DND-41 (cell line): ENCODE measurements around the gene DHX38.

ENCODE experiments used
- ATAC-seq: fragments of 200-7000 bp; cut with Tn5 transposase; 3 replicates; pipeline ENCODE4 v1.9.1; 2021; ENCODE audit warnings: low read depth; ENCODE audit not compliant: insufficient read depth
- DNase-seq: peaks from one replicate; pipeline ENCODE4 v3.0.0-alpha.2; 2020
- H2AFZ ChIP-seq: 2 replicates; pipeline ENCODE4 v1.6.0; 2012; ENCODE audit warnings: low read depth, low read length
- H3K27ac ChIP-seq: 2 replicates; pipeline ENCODE4 v1.5.1; 2012; ENCODE audit warnings: low read length, inconsistent platforms
- H3K27me3 ChIP-seq: fragments of 200-600 bp; sonication (generic); 2 replicates; pipeline ENCODE4 v1.6.0; 2012; ENCODE audit warnings: low read length, mild to moderate bottlenecking, inconsistent platforms; ENCODE audit not compliant: insufficient read depth, poor library complexity
- H3K36me3 ChIP-seq: 2 replicates; pipeline ENCODE4 v1.5.1; 2012; ENCODE audit warnings: low read length, inconsistent platforms; ENCODE audit not compliant: insufficient read depth
- H3K4me1 ChIP-seq: 2 replicates; pipeline ENCODE4 v1.5.1; 2012; ENCODE audit warnings: mild to moderate bottlenecking, low read length; ENCODE audit not compliant: insufficient read depth
- H3K4me2 ChIP-seq: 2 replicates; pipeline ENCODE4 v1.6.0; 2012; ENCODE audit warnings: mild to moderate bottlenecking, moderate library complexity, low read length, inconsistent platforms; ENCODE audit not compliant: insufficient read depth
- H3K4me3 ChIP-seq, 2 experiments: fragments of 200-600 bp in 1 of 2; shearing (Covaris generic) in 1 of 2; 2 replicates each; pipeline ENCODE4 v1.5.1; 2012 to 2016; ENCODE audit warnings: inconsistent platforms in 2 of 2, low read length in 2 of 2, mild to moderate bottlenecking in 2 of 2, low read depth in 1 of 2, moderate library complexity in 1 of 2
- H3K79me2 ChIP-seq: 2 replicates; pipeline ENCODE4 v1.6.0; 2012; ENCODE audit warnings: low read length, inconsistent platforms; ENCODE audit not compliant: insufficient read depth
- H3K9ac ChIP-seq: 2 replicates; pipeline ENCODE4 v1.6.0; 2012; ENCODE audit warnings: low read depth, mild to moderate bottlenecking, inconsistent platforms, low read length, moderate library complexity
- H3K9me3 ChIP-seq: 2 replicates; pipeline ENCODE4 v1.5.1; 2012; ENCODE audit warnings: low read length, moderate library complexity, mild to moderate bottlenecking, inconsistent platforms; ENCODE audit not compliant: insufficient read depth, severe bottlenecking
- H4K20me1 ChIP-seq: 2 replicates; pipeline ENCODE4 v1.6.0; 2012; ENCODE audit warnings: low read length; ENCODE audit not compliant: insufficient read depth
- CTCF ChIP-seq: IDR thresholded peaks from 2 replicates; pipeline ENCODE4 v1.5.1; 2012; ENCODE audit warnings: borderline replicate concordance, low read length, moderate library complexity, mild to moderate bottlenecking; ENCODE audit not compliant: poor library complexity, severe bottlenecking; ENCODE audit errors: extremely low read depth
- EZH2 ChIP-seq: IDR thresholded peaks from 3 replicates; pipeline ENCODE4 v1.6.1; 2012; ENCODE audit warnings: borderline replicate concordance, low read depth, mild to moderate bottlenecking, moderate library complexity, low read length, inconsistent platforms; ENCODE audit not compliant: severe bottlenecking

The DHX38 gene

GRCh38 chr16:72120026-72120425 lies 26.4 kb downstream of the DHX38 start:
- Histone ChIP-seq H3K9me3 (no peaks in the 10 kb centered on the region), H4K20me1 (no peaks in the 10 kb centered on the region), H2AFZ (no peak overlapping the region), H3K4me3 (no peak overlapping the region), H3K36me3 (no peaks in the 10 kb centered on the region; the same call in 1 of the 2 replicates), H3K4me1 (no peaks in the 10 kb centered on the region), H3K79me2 (no peaks in the 10 kb centered on the region), H3K4me2 (no peak overlapping the region), H3K27me3 (no peaks in the 10 kb centered on the region), H3K9ac (no peak overlapping the region), H3K27ac (no peak overlapping the region)
- DNase-seq (no peak), ATAC-seq (no peak)
- TF ChIP-seq EZH2 (no peak), CTCF (no peak)

- ATAC-seq, result no peak
- H3K4me2 ChIP-seq, result no peak overlapping the region
Observed at GRCh38 chr16:72122308-72122707, 28.7 kb downstream of the DHX38 start.

GRCh38 chr16:72122916-72123315 lies 29.3 kb downstream of the DHX38 start:
- Histone ChIP-seq H3K4me3 (no peak overlapping the region), H3K79me2 (no peaks in the 10 kb centered on the region), H3K4me2 (no peak overlapping the region), H2AFZ (no peak overlapping the region), H3K9ac (no peak overlapping the region), H4K20me1 (no peaks in the 10 kb centered on the region), H3K36me3 (no peaks in the 10 kb centered on the region; the same call in 1 of the 2 replicates), H3K27me3 (no peaks in the 10 kb centered on the region), H3K4me1 (no peaks in the 10 kb centered on the region), H3K9me3 (no peaks in the 10 kb centered on the region), H3K27ac (no peak overlapping the region)
- TF ChIP-seq EZH2 (no peak), CTCF (no peak)
- ATAC-seq, result no peak
- no peak for DNase-seq

More at GRCh38 chr16:72122308-72122707, 28.7 kb downstream of the DHX38 start:
- Histone ChIP-seq H3K79me2 (no peaks in the 10 kb centered on the region), H3K27me3 (no peaks in the 10 kb centered on the region), H4K20me1 (no peaks in the 10 kb centered on the region), H3K4me3 (no peak overlapping the region), H3K9me3 (no peaks in the 10 kb centered on the region), H3K27ac (no peak overlapping the region), H2AFZ (no peak overlapping the region), H3K4me1 (no peaks in the 10 kb centered on the region), H3K36me3 (no peaks in the 10 kb centered on the region; the same call in 1 of the 2 replicates), H3K9ac (no peak overlapping the region)
- no peak for TF ChIP-seq EZH2
- TF ChIP-seq CTCF, result no peak
- no peak for DNase-seq

GRCh38 chr16:72123426-72123825 lies 29.8 kb downstream of the DHX38 start:
- H4K20me1 ChIP-seq, result no peaks in the 10 kb centered on the region
- TF ChIP-seq EZH2, result no peak
- TF ChIP-seq CTCF, result no peak
- H3K9me3 ChIP-seq, result no peaks in the 10 kb centered on the region
- ATAC-seq (no peak), DNase-seq (no peak)
- H3K36me3 ChIP-seq, result no peaks in the 10 kb centered on the region; the same call in 1 of the 2 replicates
- H3K79me2 ChIP-seq, result no peaks in the 10 kb centered on the region
- H3K9ac ChIP-seq, result no peak overlapping the region
- H3K4me3 ChIP-seq, result no peak overlapping the region
- H3K4me2 ChIP-seq, result no peak overlapping the region
- no peak overlapping the region for H3K27ac ChIP-seq
- H3K27me3 ChIP-seq, result no peaks in the 10 kb centered on the region
- no peak overlapping the region for H2AFZ ChIP-seq
- no peaks in the 10 kb centered on the region for H3K4me1 ChIP-seq
